H1 (cell line): Measurements from ENCODE around the gene SH3RF3. TPM values are rescaled to one million over a fixed set of nuclear protein-coding genes. Genes with fewer than 3 reads are reported as not detected.

ENCODE experiments used
- ASH2L ChIP-seq: fragments of 200-600, 300-600 bp; sonication (generic); IDR thresholded peaks from one replicate; pipeline ENCODE4 v1.7.1; 2017; ENCODE audit warnings: low read length
- BACH1 ChIP-seq: IDR thresholded peaks from 2 replicates; pipeline ENCODE4 v1.6.1; 2012; ENCODE audit warnings: low read length, improper control_type of control experiment
- CHD1 ChIP-seq: IDR thresholded peaks from 2 replicates; pipeline ENCODE4 v1.6.1; 2012; ENCODE audit warnings: low read depth, low read length, improper control_type of control experiment
- CREB1 ChIP-seq: IDR thresholded peaks from 2 replicates; pipeline ENCODE4 v1.6.1; 2012; ENCODE audit warnings: inconsistent platforms
- GABPA ChIP-seq: IDR thresholded peaks from 2 replicates; pipeline ENCODE4 v1.6.1; 2011; ENCODE audit warnings: mild to moderate bottlenecking, low read length, moderate library complexity, borderline replicate concordance; ENCODE audit not compliant: insufficient read depth
- KDM4A ChIP-seq: IDR thresholded peaks from one replicate; pipeline ENCODE4 v1.7.1; 2012; ENCODE audit warnings: low read depth, mild to moderate bottlenecking, moderate library complexity, low read length, inconsistent platforms; ENCODE audit not compliant: severe bottlenecking
- PHF8 ChIP-seq: fragments of 200-600 bp; sonication (generic); conservative IDR thresholded peaks from 2 replicates; pipeline ENCODE4 v1.7.1; 2012; ENCODE audit warnings: low read depth, mild to moderate bottlenecking, inconsistent platforms, low read length, moderate library complexity
- RAD21 ChIP-seq, 2 experiments: IDR thresholded peaks in 1 of 2; conservative IDR thresholded peaks in 1 of 2; 2 replicates each; pipeline ENCODE4 v1.6.1; 2011; ENCODE audit warnings: low read depth in 2 of 2, low read length in 2 of 2, improper control_type of control experiment in 1 of 2, inconsistent platforms in 1 of 2, mild to moderate bottlenecking in 1 of 2, moderate library complexity in 1 of 2
- RBBP5 ChIP-seq: IDR thresholded peaks from 2 replicates; pipeline ENCODE4 v1.7.1; 2012; ENCODE audit warnings: low read depth, mild to moderate bottlenecking, inconsistent platforms, low read length, moderate library complexity, borderline replicate concordance
- polyA plus RNA-seq, 7 experiments: library from polyadenylated mRNA; depleted of rRNA in 3 of 7; stranded (reverse) in 5 of 7; unstranded in 2 of 7; fragments of >200 nt in 5 of 7; fragments of 200-250 nt in 2 of 7; gene quantifications; 1 replicate in 5 of 7; 2 replicates in 1 of 7; 4 replicates in 1 of 7; pipeline versions ENCODE4 v1.2.1 to v1.2.3, GENCODE V29; 2011 to 2013; ENCODE audit warnings: missing spikeins in 2 of 7, mixed read lengths in 2 of 7
- total RNA-seq: library from RNA; stranded (reverse); fragmentation: NEBNext Ultra II Directional; extraction: Animal tissue kit (Norgen Biotek cat#: 25700); gene quantifications from 2 replicates; pipeline ENCODE4 v1.2.1, GENCODE V29; 2021

SH3RF3 gene
- total and polyA plus RNA-seq, 2 of the 8 experiments (the other 6 are each of a cell fraction or from before 2014, with no cell fraction given): 0.11 to 0.65 TPM

DNA sequence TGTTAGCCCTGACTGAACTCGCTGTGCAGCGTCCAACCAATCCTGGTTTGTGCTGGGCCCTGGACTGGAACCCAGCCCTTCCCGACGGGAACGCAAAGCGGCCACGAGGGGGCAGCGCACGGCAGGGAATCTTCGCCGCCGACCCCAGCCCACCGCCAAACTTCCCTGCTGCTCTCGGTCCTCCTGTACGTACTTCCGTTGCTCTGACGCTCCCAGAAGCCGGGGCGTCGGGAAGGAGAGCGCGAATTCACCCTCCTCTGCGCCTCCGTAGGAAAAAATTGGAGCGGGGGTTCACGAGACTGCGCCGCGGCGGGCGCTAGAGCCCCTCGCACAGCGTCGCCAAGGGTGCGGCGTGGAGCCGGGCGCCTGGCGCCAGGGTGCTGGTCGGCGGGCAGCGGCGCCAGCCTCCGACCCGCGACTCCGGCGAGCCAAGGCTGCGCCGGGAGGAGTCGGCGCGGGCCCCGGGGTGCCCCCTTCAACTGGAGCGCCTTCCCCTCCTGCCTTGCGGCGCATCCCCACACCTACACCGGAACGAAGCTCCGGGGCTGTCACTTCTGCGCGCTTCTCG lies 873 bp upstream of the SH3RF3 start (continued):
- peak; percentile 94 to 96 for TF ChIP-seq RAD21 (IDR thresholded peaks at IDR 0.05 in 1 of 2, conservative IDR thresholded peaks at IDR 0.05 in 1 of 2; ENCODE audit: low read depth in 2 of 2, low read length in 2 of 2)
- TF ChIP-seq BACH1: 0 out of 2 replicates have a peak, but pooled peaks have one; percentile 13
- no peak for TF ChIP-seq PHF8
- peak; percentile 60 for TF ChIP-seq ASH2L
- TF ChIP-seq CHD1: no peak
- peak; percentile 25 for TF ChIP-seq KDM4A
- peak; percentile 66; the same call in 1 of the 2 replicates for TF ChIP-seq GABPA
- 0 out of 2 replicates have a peak, but pooled peaks have one; percentile 29 for TF ChIP-seq RBBP5
- peak; percentile 38; the same call in 1 of the 2 replicates for TF ChIP-seq CREB1
